Mesenchymal stem cell (in vitro differentiated cells and primary cell): ENCODE data around the gene KRT6B.
A peak's percentile ranks its signal among the peaks of the same experiment; 100 is the strongest.

Experiments
- DNase-seq: peaks from one replicate; pipeline ENCODE4 v3.0.0-alpha.2; 2013
- H2AFZ ChIP-seq: one replicate; pipeline ENCODE4 v1.6.1; 2013; ENCODE audit warnings: low read depth, mild to moderate bottlenecking, control low read depth, inconsistent platforms, low read length, moderate library complexity
- H2AK5ac ChIP-seq: 2 replicates; pipeline ENCODE4 v1.6.1; 2013; ENCODE audit warnings: low read length, moderate library complexity, mild to moderate bottlenecking, inconsistent platforms; ENCODE audit not compliant: severe bottlenecking
- H2BK120ac ChIP-seq: one replicate; pipeline ENCODE4 v1.6.1; 2013; ENCODE audit warnings: low read depth, mild to moderate bottlenecking, inconsistent platforms, low read length, moderate library complexity
- H2BK12ac ChIP-seq, 2 experiments: one replicate each; pipeline ENCODE4 v1.6.1; 2013; ENCODE audit warnings: inconsistent platforms in 2 of 2, low read length in 2 of 2, mild to moderate bottlenecking in 2 of 2, moderate library complexity in 2 of 2, control low read depth in 1 of 2
- H2BK15ac ChIP-seq: one replicate; pipeline ENCODE4 v1.6.1; 2013; ENCODE audit warnings: mild to moderate bottlenecking, low read depth, inconsistent platforms; ENCODE audit not compliant: poor library complexity, severe bottlenecking
- H2BK5ac ChIP-seq: 2 replicates; pipeline ENCODE4 v1.6.1; 2013; ENCODE audit warnings: low read depth, mild to moderate bottlenecking, low read length, control low read depth, inconsistent platforms; ENCODE audit not compliant: poor library complexity, severe bottlenecking
- H3K14ac ChIP-seq, 2 experiments: one replicate each; pipeline ENCODE4 v1.6.1; 2013; ENCODE audit warnings: inconsistent platforms in 2 of 2, low read length in 2 of 2, control low read depth in 1 of 2, mild to moderate bottlenecking in 1 of 2, moderate library complexity in 1 of 2
- H3K18ac ChIP-seq, 2 experiments: one replicate each; pipeline ENCODE4 v1.6.1; 2013; ENCODE audit warnings: inconsistent platforms in 2 of 2, low read length in 2 of 2, control low read depth in 1 of 2, low read depth in 1 of 2, mild to moderate bottlenecking in 1 of 2
- H3K23ac ChIP-seq, 2 experiments: one replicate each; pipeline ENCODE4 v1.6.1; 2013; ENCODE audit warnings: inconsistent platforms in 2 of 2, low read length in 2 of 2, mild to moderate bottlenecking in 2 of 2, moderate library complexity in 2 of 2, control low read depth in 1 of 2
- H3K27ac ChIP-seq: 2 replicates; pipeline ENCODE4 v1.5.1; 2013; ENCODE audit warnings: mild to moderate bottlenecking, moderate library complexity, low read length, control low read depth, inconsistent platforms; ENCODE audit not compliant: poor library complexity, severe bottlenecking
- H3K27me3 ChIP-seq, 2 experiments: 2 replicates each; pipeline versions ENCODE4 v1.6.1 to v1.7.0; 2013; ENCODE audit warnings: low read length in 2 of 2, mild to moderate bottlenecking in 2 of 2, moderate library complexity in 2 of 2, control low read depth in 1 of 2, inconsistent platforms in 1 of 2; ENCODE audit not compliant: control insufficient read depth in 1 of 2, insufficient read depth in 1 of 2
- H3K36me3 ChIP-seq, 2 experiments: 2 replicates each; pipeline versions ENCODE4 v1.6.1 to v1.7.0; 2013; ENCODE audit warnings: low read length in 2 of 2, control low read depth in 1 of 2, inconsistent platforms in 1 of 2, low read depth in 1 of 2, mild to moderate bottlenecking in 1 of 2; ENCODE audit not compliant: insufficient read depth in 2 of 2, control insufficient read depth in 1 of 2
- H3K4ac ChIP-seq, 2 experiments: one replicate each; pipeline ENCODE4 v1.6.1; 2013; ENCODE audit warnings: inconsistent platforms in 2 of 2, low read length in 2 of 2, mild to moderate bottlenecking in 2 of 2, moderate library complexity in 2 of 2, control low read depth in 1 of 2, low read depth in 1 of 2
- H3K4me1 ChIP-seq: 2 replicates; pipeline ENCODE4 v1.6.1; 2013; ENCODE audit warnings: low read depth, low read length, control low read depth; ENCODE audit not compliant: control insufficient read depth, insufficient read depth
- H3K4me2 ChIP-seq: 2 replicates; pipeline ENCODE4 v1.6.1; 2013; ENCODE audit warnings: low read length, mild to moderate bottlenecking, inconsistent platforms; ENCODE audit not compliant: poor library complexity, severe bottlenecking
- H3K4me3 ChIP-seq, 2 experiments: 2 replicates each; pipeline versions ENCODE4 v1.5.1 to v1.7.0; 2013; ENCODE audit warnings: low read length in 2 of 2, mild to moderate bottlenecking in 2 of 2, control low read depth in 1 of 2, low read depth in 1 of 2; ENCODE audit not compliant: insufficient read depth in 1 of 2
- H3K79me1 ChIP-seq: replicated peaks from 2 replicates; pipeline ENCODE4 v1.6.1; 2013; ENCODE audit warnings: mild to moderate bottlenecking, control low read depth, low read length, inconsistent platforms; ENCODE audit not compliant: poor library complexity, severe bottlenecking
- H3K9ac ChIP-seq: 2 replicates; pipeline ENCODE4 v1.7.0; 2013; ENCODE audit warnings: mild to moderate bottlenecking, low read length, moderate library complexity
- H3K9me3 ChIP-seq: 2 replicates; pipeline ENCODE4 v1.7.0; 2013; ENCODE audit warnings: mild to moderate bottlenecking, low read length; ENCODE audit not compliant: control insufficient read depth
- H4K8ac ChIP-seq: one replicate; pipeline ENCODE4 v1.6.1; 2013; ENCODE audit warnings: inconsistent platforms, mild to moderate bottlenecking, low read length, moderate library complexity
- H4K91ac ChIP-seq: one replicate; pipeline ENCODE4 v1.6.1; 2013; ENCODE audit warnings: mild to moderate bottlenecking, low read length, inconsistent platforms
- WGBS: methylation state at CpG from one replicate; pipeline ENCODE4 v1.1.7; 2013; ENCODE audit warnings: mixed read lengths; 5-methylcytosine and 5-hydroxymethylcytosine counted together

The KRT6B gene

DNA sequence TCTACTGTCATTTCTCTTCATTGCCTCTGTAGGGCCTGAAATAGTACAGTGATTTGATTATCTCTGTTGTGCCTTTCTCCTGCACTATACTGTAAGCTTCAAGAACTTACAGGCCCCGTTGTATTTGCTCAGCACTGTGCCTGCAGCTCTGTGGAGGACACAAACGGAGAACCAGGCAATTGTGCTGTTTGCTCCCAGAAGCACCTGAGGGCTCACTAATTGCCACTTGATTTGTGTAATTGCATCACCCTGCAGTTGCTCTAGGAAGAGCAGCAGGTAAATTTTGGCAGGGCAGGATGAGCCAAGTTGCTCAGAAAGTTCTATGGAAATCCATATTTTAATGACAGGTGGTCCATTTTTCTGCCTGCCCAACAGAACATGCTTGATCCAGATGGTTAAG, 34.2 kb downstream of the KRT6B start:
- no peak for DNase-seq
- Histone ChIP-seq H3K9ac (no peak overlapping the region), H3K9me3 (no peaks in the 10 kb centered on the region), H3K23ac (no peak overlapping the region), H2AK5ac (no peak overlapping the region), H4K91ac (no peak overlapping the region), H3K79me1 (no peaks in the 10 kb centered on the region), H3K4me1 (peaks cover 2% of the 10 kb centered on the region), H3K18ac (no peak overlapping the region), H2AFZ (no peak overlapping the region), H3K36me3 (no peaks in the 10 kb centered on the region), H3K4ac (no peak overlapping the region), H2BK120ac (no peak overlapping the region), H2BK5ac (no peak overlapping the region), H3K27ac (no peak overlapping the region), H3K4me3 (no peak overlapping the region), H2BK15ac (no peak overlapping the region), H2BK12ac (no peak overlapping the region), H3K14ac (no peak overlapping the region), H3K27me3 (peaks cover 36 to 37% of the 10 kb centered on the region in 2 experiments), H3K4me2 (no peak overlapping the region), H4K8ac (no peak overlapping the region)
- WGBS: 62% methylated on average over 2 of the region's 2 CpGs

DNA sequence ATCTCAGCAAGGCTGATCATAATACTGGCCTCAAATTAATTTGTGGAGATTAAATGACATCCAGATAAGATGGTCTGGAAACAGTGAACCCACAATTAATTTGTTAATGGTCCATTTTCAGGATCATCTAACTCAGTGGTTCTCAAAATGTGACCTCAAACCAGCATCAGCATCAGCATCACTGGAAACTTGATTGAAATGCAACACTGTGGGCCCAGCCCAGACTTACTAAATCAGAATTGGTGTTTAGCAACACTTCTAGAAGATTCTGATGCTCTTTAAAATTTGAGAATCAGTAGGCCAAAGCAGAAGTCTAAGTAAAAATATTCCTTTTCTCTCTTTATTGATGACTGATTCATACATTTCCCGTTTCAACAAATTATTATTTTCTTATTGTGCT, 35.2 kb downstream of the KRT6B start:
- Histone ChIP-seq H3K36me3 (no peaks in the 10 kb centered on the region), H2BK120ac (no peak overlapping the region), H3K23ac (no peak overlapping the region), H2BK15ac (no peak overlapping the region), H3K4ac (no peak overlapping the region), H4K91ac (no peak overlapping the region), H3K4me3 (no peak overlapping the region), H2BK5ac (no peak overlapping the region), H3K27ac (no peak overlapping the region), H3K14ac (no peak overlapping the region), H3K9ac (no peak overlapping the region), H2BK12ac (no peak overlapping the region), H3K4me1 (peaks cover 2% of the 10 kb centered on the region), H3K27me3 (peaks cover 34 to 38% of the 10 kb centered on the region in 2 experiments), H3K18ac (no peak overlapping the region), H3K9me3 (no peaks in the 10 kb centered on the region), H2AFZ (no peak overlapping the region), H2AK5ac (no peak overlapping the region), H3K79me1 (no peaks in the 10 kb centered on the region), H3K4me2 (no peak overlapping the region), H4K8ac (no peak overlapping the region)
- WGBS: 84% methylated on average over 1 of the region's 1 CpG
- DNase-seq: no peak

DNA sequence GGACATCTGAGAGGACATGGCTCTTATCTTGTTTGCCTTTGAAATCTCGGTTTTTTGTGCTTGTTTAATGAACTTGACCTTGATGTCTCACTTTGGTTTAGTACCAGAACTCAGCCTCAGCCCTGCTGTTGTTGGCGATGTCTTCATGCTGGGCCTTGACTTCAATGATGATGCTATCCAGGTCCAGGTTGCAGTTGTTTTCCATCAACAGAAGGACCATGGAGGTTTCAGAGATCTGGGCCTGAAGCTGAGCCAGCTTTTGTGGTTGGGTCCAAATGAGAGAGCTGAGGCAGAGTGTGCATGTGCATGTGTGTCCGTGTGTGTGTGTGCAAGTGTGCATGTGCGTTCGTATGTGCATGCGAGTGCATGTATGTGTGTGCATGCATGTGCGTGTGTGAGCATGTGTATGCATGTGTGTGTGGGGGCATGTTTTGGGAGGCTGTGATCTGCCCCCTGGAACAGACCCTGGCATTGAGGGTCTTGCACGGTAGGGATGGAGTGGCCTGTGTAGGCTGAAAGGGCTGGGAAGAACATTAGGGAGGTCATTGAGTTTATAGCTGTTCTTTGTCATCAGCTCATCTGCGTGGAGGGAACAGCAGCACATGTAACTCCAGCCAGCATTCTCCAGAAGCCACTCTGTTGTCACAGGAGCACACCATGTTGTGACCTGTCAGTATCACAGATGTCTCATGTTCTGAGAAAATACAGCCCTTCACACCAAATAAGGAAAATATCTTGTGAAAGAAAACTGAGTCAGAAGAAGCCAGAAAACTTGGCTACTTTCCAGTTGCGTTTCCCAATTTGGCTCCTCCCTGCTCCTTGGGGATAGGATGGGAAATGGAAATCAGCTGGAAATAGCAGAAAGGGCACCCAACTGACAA, 35.8 kb downstream of the KRT6B start:
- H3K79me1 ChIP-seq: no peaks in the 10 kb centered on the region
- H2BK120ac ChIP-seq: no peak overlapping the region
- no peak overlapping the region for H2BK12ac ChIP-seq
- no peak overlapping the region for H4K8ac ChIP-seq
- H3K4me1 ChIP-seq: peaks cover 2% of the 10 kb centered on the region
- no peak overlapping the region for H3K18ac ChIP-seq
- H3K23ac ChIP-seq: no peak overlapping the region
- no peaks in the 10 kb centered on the region for H3K9me3 ChIP-seq
- H3K4ac ChIP-seq: no peak overlapping the region
- no peak overlapping the region for H3K9ac ChIP-seq
- no peak overlapping the region for H2AK5ac ChIP-seq
- peak; percentile 81 for DNase-seq
- H3K4me2 ChIP-seq: no peak overlapping the region
- H2BK5ac ChIP-seq: no peak overlapping the region
- H4K91ac ChIP-seq: no peak overlapping the region
- no peak overlapping the region for H3K27ac ChIP-seq
- H3K4me3 ChIP-seq: no peak overlapping the region
- H3K36me3 ChIP-seq: no peaks in the 10 kb centered on the region
- H3K14ac ChIP-seq: peak overlapping the region in 1 of 2 experiments; percentile 18
- peaks cover 29 to 35% of the 10 kb centered on the region in 2 experiments for H3K27me3 ChIP-seq
- H2AFZ ChIP-seq: no peak overlapping the region
- H2BK15ac ChIP-seq: no peak overlapping the region
- 74% methylated on average over 10 of the region's 10 CpGs for WGBS

DNA sequence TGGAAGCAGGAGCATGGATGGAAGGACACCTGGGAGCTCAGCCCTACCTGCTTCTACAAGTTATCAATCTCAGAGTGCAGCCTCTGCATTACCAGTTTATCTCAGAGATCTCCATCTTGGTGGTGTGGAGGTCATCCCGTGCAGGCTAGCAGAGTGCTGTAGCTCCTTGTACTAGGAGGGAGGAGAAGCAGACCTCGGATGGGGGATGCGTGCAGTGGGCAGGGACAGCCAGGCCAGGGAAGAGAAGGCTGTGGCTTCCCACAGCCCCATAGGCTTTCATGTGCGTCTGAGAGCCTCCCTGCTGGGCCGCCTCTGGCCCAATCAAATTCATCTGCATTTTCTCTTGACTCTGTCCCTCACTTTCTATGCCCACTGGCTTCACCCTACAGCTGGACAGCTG, 37.0 kb downstream of the KRT6B start:
- H3K4me3 ChIP-seq: no peak overlapping the region
- no peak overlapping the region for H2BK12ac ChIP-seq
- no peak overlapping the region for H3K23ac ChIP-seq
- no peak overlapping the region for H3K4me2 ChIP-seq
- H4K91ac ChIP-seq: no peak overlapping the region
- no peak for DNase-seq
- no peak overlapping the region for H4K8ac ChIP-seq
- H3K27me3 ChIP-seq: peaks cover 23 to 31% of the 10 kb centered on the region in 2 experiments
- H2BK120ac ChIP-seq: no peak overlapping the region
- H2BK15ac ChIP-seq: no peak overlapping the region
- H3K9ac ChIP-seq: no peak overlapping the region
- WGBS: 77% methylated on average over 5 of the region's 5 CpGs
- peaks cover 2% of the 10 kb centered on the region for H3K4me1 ChIP-seq
- no peak overlapping the region for H2AFZ ChIP-seq
- H3K4ac ChIP-seq: no peak overlapping the region
- no peak overlapping the region for H3K27ac ChIP-seq
- no peak overlapping the region for H3K18ac ChIP-seq
- H2BK5ac ChIP-seq: no peak overlapping the region
- H3K9me3 ChIP-seq: no peaks in the 10 kb centered on the region
- H2AK5ac ChIP-seq: no peak overlapping the region
- H3K79me1 ChIP-seq: no peaks in the 10 kb centered on the region
- no peak overlapping the region for H3K14ac ChIP-seq
- no peaks in the 10 kb centered on the region for H3K36me3 ChIP-seq
